ENCODE results near the gene COA1. TPM values are rescaled to one million over a fixed set of nuclear protein-coding genes. Genes with fewer than 3 reads are reported as not detected.

COA1 gene
- total and polyA plus RNA-seq, 2 donors (not counting 3 experiments of a cell fraction or from before 2014, with no cell fraction given): 38.1 to 55.1 TPM

GRCh38 chr7:43729924-43730248, 563 bp upstream of the COA1 start:
- H3K27me3 ChIP-seq (ENCODE audit: control insufficient read depth in 2 of 2, insufficient read depth in 2 of 2, low read length in 2 of 2): peaks cover 0 to 3% of the 10 kb centered on the region in 2 experiments
- FAIRE-seq (no peak), DNase-seq (ENCODE audit: low read depth, low spot score) (no peak)
- H3K4me3 ChIP-seq (replicated peaks in 1 of 3; ENCODE audit: insufficient read depth in 1 of 3, low read depth in 1 of 3, low read length in 3 of 3): peak overlapping the region; percentile 13 to 66 (median 58)
- H3K4me1 ChIP-seq (ENCODE audit: control insufficient read depth, extremely low read depth, insufficient read depth, low read length): peaks cover 14% of the 10 kb centered on the region
- POLR2A ChIA-PET: interaction anchor here (1.0 to 2.1 kb wide), 2 partner anchors 30 to 147 kb away, joined by 3 to 8 read pairs; partner anchors contain the start of gene STK17A
- peak overlapping the region; percentile 91 for H3K4me2 ChIP-seq (ENCODE audit: insufficient read depth, low read length)
- H3K36me3 ChIP-seq (ENCODE audit: control insufficient read depth in 2 of 2, extremely low read depth in 1 of 2, insufficient read depth in 2 of 2, low read length in 2 of 2): no peaks in the 10 kb centered on the region
- no peak for TF ChIP-seq MAX (IDR thresholded peaks at IDR 0.05; ENCODE audit: insufficient read depth, insufficient read length)
- no peak for TF ChIP-seq FOS (IDR thresholded peaks at IDR 0.05; ENCODE audit: borderline replicate concordance, insufficient read depth, low read length)
- TF ChIP-seq GATA2 (IDR thresholded peaks at IDR 0.05; ENCODE audit: insufficient read depth, insufficient read length, low read depth, low read length): no peak
- TF ChIP-seq JUN (IDR thresholded peaks at IDR 0.05; ENCODE audit: borderline replicate concordance, insufficient read depth, insufficient read length, low read depth): no peak
- TF ChIP-seq POLR2A (IDR thresholded peaks at IDR 0.05; ENCODE audit: low read depth, low read length): no peak
- TF ChIP-seq MYC (IDR thresholded peaks at IDR 0.05; ENCODE audit: low read depth, low read length): no peak
- TF ChIP-seq POLR2AphosphoS5 (IDR thresholded peaks at IDR 0.05; ENCODE audit: insufficient read depth, low read depth, low read length): no peak
- no peak for TF ChIP-seq CTCF (IDR thresholded peaks at IDR 0.05; ENCODE audit: extremely low read depth in 1 of 2, insufficient read depth in 1 of 2, low read depth in 1 of 2, low read length in 2 of 2)
- TF ChIP-seq EZH2 (IDR thresholded peaks at IDR 0.05; ENCODE audit: borderline replicate concordance, low read depth, low read length, severe bottlenecking): no peak
- dilution Hi-C loops (cut with MboI; ENCODE audit: extremely low pct_ligation_motif_present, low sequenced_read_pairs) (no loop called here), intact Hi-C loops (cut with micrococcal nuclease) (loop anchor here (1.0 to 10.0 kb wide), 5 partner anchors 87 to 1495 kb away; partner anchors contain the start of genes GLI3 and STK17A)
- CTCF ChIA-PET: interaction anchor here (0.6 to 3.5 kb wide), 11 partner anchors 9 to 789 kb away, joined by 3 to 23 read pairs (median 4); partner anchors contain the start of gene STK17A
- H3K9ac ChIP-seq (replicated peaks; ENCODE audit: extremely low read depth, insufficient read depth, low read length): peak overlapping the region; percentile 41
- H3K9me3 ChIP-seq (replicated peaks; ENCODE audit: control insufficient read depth, insufficient read depth, low read length): no peaks in the 10 kb centered on the region
- peak overlapping the region; percentile 48 for H3K27ac ChIP-seq (ENCODE audit: insufficient read depth, low read depth, low read length)
- H3K9me1 ChIP-seq (replicated peaks; ENCODE audit: control insufficient read depth, extremely low read depth, insufficient read depth, low read length): no peaks in the 10 kb centered on the region
- BruUV-seq (replicated peaks): no TSS peak
- peak overlapping the region; percentile 64 for H2AFZ ChIP-seq (ENCODE audit: low read depth, low read length)
- peaks cover 33% of the 10 kb centered on the region for H3K79me2 ChIP-seq (ENCODE audit: control insufficient read depth, insufficient read depth, low read length)
- no peaks in the 10 kb centered on the region for H4K20me1 ChIP-seq (replicated peaks; ENCODE audit: control insufficient read depth, extremely low read depth, insufficient read depth, low read length)
